WERI-Rb-1 (cell line): Measurements from ENCODE around the gene NBAS.

ENCODE experiments used
- DNase-seq: peaks from one replicate; pipeline ENCODE4 v3.0.0-alpha.2; 2020
- H3K27ac ChIP-seq: fragments of 250-450 bp; sonication (Bioruptor Pico); 2 replicates; pipeline ENCODE4 v1.5.1; 2020; ENCODE audit warnings: mild to moderate bottlenecking, moderate library complexity
- H3K27me3 ChIP-seq: fragments of 250-450 bp; sonication (Bioruptor Pico); 2 replicates; pipeline ENCODE4 v1.5.1; 2021; ENCODE audit warnings: mild to moderate bottlenecking, low read depth, moderate library complexity; ENCODE audit not compliant: insufficient read depth, severe bottlenecking
- H3K36me3 ChIP-seq: fragments of 250-450 bp; sonication (Bioruptor Pico); 2 replicates; pipeline ENCODE4 v1.5.1; 2020; ENCODE audit warnings: mild to moderate bottlenecking, moderate library complexity
- H3K4me3 ChIP-seq: 2 replicates; pipeline ENCODE4 v1.5.1; 2011; ENCODE audit warnings: low read depth, mild to moderate bottlenecking, control low read depth, low read length
- H3K9me3 ChIP-seq: fragments of 250-450 bp; sonication (Bioruptor Pico); 2 replicates; pipeline ENCODE4 v1.5.1; 2021; ENCODE audit warnings: mild to moderate bottlenecking, moderate library complexity; ENCODE audit not compliant: severe bottlenecking
- TF ChIP-seq, protein P1 (sequence below): IDR thresholded peaks from 2 replicates; pipeline ENCODE4 v1.5.1; 2011; ENCODE audit warnings: low read depth, mild to moderate bottlenecking, control low read depth, inconsistent platforms, low read length

NBAS gene

DNA sequence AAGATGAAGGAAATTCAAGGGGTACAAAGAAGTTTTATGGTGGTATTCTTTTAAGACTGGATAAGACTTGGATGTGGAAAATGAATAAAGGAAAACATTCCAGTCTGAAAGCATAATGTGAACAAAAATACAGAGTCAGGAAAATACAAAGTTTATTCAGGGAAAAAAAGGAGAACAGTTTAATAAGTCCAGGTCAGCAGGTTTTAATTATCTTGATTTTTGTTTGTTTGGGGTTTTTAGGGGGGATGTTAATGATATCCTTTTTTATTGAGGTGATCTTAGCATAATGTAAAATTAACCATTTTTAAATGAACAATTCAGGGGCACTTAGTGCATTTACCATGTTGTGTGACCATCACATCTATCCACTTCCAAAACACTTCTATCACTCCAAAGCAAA, 80.6 kb downstream of the NBAS start:
- H3K27me3 ChIP-seq: no peaks in the 10 kb centered on the region
- no peaks in the 10 kb centered on the region for H3K9me3 ChIP-seq
- H3K27ac ChIP-seq: no peak overlapping the region
- H3K4me3 ChIP-seq: no peak overlapping the region
- peaks cover 4% of the 10 kb centered on the region for H3K36me3 ChIP-seq
- no peak for DNase-seq
- TF ChIP-seq, protein P1, sequence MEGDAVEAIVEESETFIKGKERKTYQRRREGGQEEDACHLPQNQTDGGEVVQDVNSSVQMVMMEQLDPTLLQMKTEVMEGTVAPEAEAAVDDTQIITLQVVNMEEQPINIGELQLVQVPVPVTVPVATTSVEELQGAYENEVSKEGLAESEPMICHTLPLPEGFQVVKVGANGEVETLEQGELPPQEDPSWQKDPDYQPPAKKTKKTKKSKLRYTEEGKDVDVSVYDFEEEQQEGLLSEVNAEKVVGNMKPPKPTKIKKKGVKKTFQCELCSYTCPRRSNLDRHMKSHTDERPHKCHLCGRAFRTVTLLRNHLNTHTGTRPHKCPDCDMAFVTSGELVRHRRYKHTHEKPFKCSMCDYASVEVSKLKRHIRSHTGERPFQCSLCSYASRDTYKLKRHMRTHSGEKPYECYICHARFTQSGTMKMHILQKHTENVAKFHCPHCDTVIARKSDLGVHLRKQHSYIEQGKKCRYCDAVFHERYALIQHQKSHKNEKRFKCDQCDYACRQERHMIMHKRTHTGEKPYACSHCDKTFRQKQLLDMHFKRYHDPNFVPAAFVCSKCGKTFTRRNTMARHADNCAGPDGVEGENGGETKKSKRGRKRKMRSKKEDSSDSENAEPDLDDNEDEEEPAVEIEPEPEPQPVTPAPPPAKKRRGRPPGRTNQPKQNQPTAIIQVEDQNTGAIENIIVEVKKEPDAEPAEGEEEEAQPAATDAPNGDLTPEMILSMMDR: no peak

DNA sequence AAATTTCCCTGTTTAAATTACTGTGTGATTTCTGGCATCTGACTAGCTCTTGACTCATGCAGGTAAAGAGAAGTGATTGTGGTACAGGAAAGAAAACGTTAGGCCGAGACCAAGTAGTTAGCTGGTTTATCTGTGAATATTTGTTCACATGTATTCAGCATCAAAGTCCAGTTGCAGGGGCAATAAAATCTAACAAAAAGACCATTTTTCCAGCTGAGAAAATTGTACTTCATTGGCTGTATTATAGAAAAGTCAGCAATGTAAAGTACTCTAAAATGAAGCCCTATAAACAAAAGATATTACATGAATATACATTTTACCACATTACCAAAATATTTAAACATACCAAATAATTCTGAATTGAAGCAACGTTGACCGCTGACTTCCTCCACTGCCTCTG, 88.3 kb downstream of the NBAS start:
- H3K27me3 ChIP-seq: no peaks in the 10 kb centered on the region
- no peak overlapping the region for H3K27ac ChIP-seq
- H3K4me3 ChIP-seq: no peak overlapping the region
- H3K9me3 ChIP-seq: no peaks in the 10 kb centered on the region
- peaks cover 18% of the 10 kb centered on the region for H3K36me3 ChIP-seq
- DNase-seq: no peak
- TF ChIP-seq, protein P1: no peak

DNA sequence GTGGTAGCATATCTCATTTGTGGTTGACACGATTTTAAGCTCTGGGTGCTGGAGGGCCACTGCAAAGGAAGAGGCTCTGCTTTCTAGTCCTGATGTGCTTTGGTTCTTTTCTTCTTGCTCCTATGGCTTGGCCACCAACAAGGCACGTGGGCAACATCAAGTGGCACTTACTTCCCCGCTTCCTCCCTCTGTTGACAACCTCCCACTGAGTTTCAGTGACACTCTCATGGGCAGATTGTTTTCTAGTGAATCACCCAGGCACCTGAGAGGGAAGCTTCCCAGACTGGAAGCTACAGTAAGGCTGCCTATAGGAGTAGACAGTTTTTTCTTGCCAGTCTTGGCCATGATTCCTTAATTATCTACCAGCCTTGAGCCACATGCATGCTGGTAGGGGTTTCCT, 89.0 kb downstream of the NBAS start:
- no peak for DNase-seq
- peaks cover 24% of the 10 kb centered on the region for H3K36me3 ChIP-seq

DNA sequence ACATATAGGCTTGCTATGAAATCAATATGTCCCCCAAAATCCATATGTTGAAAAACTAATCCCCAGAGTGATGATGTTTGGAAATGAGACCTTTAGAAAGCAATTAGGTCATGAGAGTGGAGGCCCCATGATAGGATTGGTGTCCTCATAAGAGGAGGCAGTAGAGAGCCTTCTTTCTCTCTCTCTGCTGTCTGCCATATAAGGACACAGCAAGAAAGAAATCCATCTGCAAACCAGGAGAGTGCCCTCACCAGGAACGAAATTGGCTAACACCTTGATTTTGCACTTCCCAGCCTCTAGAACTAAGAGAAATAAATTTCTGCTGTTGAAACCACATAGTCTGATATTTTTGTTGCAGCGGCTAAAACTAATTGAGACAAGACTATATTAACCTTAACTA, 89.5 kb downstream of the NBAS start:
- Histone ChIP-seq H3K4me3 (no peak overlapping the region), H3K27me3 (no peaks in the 10 kb centered on the region), H3K36me3 (peaks cover 26% of the 10 kb centered on the region), H3K9me3 (no peaks in the 10 kb centered on the region), H3K27ac (no peak overlapping the region)
- no peak for DNase-seq
- TF ChIP-seq, protein P1: peak; percentile 13; the same call in 1 of the 2 replicates

More for the DNA sequence above, 89.0 kb downstream of the NBAS start:
- Histone ChIP-seq H3K27ac (no peak overlapping the region), H3K27me3 (no peaks in the 10 kb centered on the region), H3K4me3 (no peak overlapping the region), H3K9me3 (no peaks in the 10 kb centered on the region)
- TF ChIP-seq, protein P1: no peak

DNA sequence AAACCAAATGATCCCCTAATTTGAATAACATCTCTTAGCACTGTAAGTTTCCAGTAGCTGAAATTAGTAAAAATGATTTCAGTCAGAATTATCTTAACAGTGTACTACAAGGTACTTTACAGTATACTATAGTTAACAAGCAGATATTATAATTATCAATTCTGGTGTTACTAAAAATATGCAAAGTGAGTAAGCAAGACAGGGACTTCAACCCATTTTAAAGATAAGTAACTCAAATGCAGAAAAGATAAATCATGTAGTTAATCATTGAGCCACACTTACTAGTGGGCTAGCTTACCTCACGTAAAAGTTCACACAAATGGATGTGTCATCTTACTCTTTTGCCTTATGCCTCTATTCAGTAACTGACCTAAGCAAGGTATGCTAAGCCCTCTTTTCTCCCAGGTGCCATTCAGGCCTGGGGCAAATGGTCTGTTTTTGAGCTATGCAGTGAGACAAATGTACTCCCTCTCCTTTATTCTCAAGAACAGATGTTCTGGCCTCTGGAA, 101.0 kb downstream of the NBAS start:
- H3K27ac ChIP-seq: no peak overlapping the region
- no peak for DNase-seq
- no peak overlapping the region for H3K4me3 ChIP-seq
- peaks cover 2% of the 10 kb centered on the region; the same call in 1 of the 2 replicates for H3K36me3 ChIP-seq
- H3K27me3 ChIP-seq: no peaks in the 10 kb centered on the region
- TF ChIP-seq, protein P1: no peak
- H3K9me3 ChIP-seq: no peaks in the 10 kb centered on the region

DNA sequence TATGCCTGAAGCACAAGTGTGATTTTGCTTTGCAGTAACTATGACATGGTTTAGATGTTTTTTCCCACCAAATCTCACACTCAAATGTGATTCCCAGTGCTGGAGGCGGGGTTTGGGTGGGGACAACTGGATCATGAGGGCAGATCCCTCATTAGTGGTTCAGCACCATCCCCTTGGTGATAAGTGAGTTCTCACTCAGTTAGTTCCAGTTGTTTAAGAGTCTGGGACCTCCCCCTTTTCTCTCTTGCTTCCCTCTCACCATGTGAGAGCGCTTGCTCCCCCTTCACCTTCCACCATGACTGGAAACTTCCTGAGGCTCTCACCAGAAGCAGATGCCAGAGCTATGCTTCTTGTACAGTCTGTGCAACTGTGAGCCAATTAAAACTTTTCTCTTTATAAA, 102.9 kb downstream of the NBAS start:
- no peaks in the 10 kb centered on the region for H3K27me3 ChIP-seq
- H3K27ac ChIP-seq: no peak overlapping the region
- H3K9me3 ChIP-seq: no peaks in the 10 kb centered on the region
- TF ChIP-seq, protein P1: no peak
- DNase-seq: no peak
- no peaks in the 10 kb centered on the region; the same call in 1 of the 2 replicates for H3K36me3 ChIP-seq
- H3K4me3 ChIP-seq: no peak overlapping the region
